ENCODE results near the gene BTBD7. TPM values are rescaled to one million over a fixed set of nuclear protein-coding genes. Genes with fewer than 3 reads are reported as not detected.
A peak's percentile ranks its signal among the peaks of the same experiment; 100 is the strongest.

Gene BTBD7
- total RNA-seq, 1 donor from 2014 or later: 81.6 TPM

DNA sequence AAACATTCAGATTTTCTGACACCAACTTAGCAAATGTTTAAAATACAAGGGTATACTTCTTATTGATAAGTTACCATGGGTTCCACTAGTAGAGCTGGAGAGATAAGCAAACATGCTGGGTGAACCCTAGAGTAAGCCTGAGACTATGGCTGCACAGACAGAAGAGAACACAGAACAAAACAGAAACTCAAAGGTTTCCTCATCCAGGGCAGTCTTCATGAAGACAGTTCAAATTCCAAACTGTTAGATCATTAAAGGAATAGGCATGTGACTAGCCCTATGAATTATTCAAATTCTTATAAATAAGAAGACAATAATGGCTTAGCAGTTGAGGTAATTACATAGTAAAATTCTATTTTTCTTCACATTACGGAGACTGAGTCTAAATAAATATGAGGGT lies 28.1 kb downstream of the BTBD7 start:
- DNase-seq (ENCODE audit: low read depth): peak; percentile 72

DNA sequence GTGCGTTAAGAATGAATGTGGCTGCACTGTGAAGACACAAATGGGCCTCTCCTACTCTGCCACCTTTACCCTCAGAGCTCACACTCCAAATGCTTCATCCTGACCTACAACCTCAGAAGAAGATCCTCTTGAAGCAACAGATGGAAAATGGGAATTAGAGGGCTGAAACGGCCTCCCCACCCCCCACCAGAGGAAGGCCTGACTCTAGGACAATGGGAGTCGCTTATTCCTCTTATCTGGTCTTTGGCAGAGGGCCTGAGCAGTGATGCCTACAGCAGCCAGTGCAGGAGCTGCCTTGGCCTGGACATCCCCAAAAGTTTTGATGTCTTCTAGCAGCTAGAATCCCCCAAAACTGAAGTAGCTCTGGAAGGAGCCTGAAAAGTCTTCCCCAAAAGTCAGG lies 29.2 kb downstream of the BTBD7 start:
- no peak for DNase-seq (ENCODE audit: low read depth)

DNA sequence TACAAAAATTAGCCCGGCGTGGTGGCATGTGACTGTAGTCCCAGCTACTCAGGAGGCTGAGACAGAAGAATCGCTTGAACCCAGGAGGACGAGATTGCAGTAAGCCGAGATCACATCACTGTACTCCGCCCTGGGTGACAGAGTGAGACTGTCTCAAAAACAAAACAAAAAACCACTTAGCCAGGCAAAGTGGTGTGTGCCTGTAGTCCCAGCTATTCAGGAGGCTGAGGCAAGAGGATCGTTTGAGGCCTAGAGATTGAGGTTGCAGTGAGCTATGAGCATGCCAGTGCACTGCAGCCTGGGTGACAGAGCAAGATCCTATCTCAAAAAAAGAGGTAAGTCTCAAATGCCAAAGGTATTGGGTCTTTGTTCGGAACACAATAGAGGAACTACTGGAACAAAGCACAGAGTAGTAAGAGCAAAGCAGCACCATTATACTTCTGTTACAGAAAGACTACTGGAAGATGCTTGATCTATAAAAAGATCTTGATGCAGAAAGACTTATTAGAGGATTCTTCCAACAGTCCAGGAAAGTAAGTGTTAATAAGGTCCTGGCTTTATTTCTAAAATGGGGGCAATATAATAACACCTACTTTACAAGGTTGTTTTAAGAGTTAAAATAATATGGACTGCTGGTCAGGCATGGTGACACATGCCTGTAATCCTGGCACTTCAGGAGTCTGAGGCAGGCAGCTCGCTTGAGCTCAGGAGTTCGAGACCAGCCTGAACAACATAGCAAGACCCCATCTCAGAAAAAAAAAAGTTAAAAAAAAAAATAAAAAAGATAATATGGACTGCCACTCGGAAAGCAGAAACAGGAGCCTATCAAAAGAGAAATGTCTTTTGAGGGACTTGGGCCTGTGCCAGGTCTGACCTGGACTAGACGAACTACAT lies 29.9 kb downstream of the BTBD7 start:
- DNase-seq (ENCODE audit: low read depth): no peak

DNA sequence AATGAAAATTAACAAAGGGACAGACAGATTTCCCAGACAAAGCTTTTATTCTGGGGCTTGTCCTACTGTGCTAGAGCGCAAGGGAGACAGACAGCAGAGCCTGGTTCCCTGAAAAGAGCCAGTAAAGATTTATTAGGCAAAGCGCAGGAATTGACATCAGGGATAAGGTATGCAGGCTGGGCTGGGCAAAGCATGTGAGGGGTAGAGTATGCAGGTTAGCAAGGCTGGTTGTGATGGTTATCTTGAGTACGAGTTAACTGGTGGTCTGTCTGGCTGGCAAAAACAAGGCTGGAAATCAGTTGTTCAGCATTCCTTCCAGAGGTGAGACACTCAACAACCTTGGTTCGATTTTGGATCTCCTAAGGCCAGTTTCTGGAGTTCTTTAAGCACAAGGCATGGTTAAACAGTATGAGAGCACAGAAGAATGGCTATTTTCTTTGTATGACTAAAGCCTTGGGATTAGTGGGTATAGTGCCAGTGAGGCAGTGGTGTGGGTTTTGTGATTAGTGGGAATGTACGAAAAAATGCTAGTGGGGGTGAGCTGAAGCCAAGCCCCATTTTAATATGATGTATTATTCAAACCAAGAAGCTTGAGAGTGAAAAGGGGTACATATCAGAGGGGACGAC lies 30.9 kb downstream of the BTBD7 start:
- peak; percentile 84 for DNase-seq (ENCODE audit: low read depth)

DNA sequence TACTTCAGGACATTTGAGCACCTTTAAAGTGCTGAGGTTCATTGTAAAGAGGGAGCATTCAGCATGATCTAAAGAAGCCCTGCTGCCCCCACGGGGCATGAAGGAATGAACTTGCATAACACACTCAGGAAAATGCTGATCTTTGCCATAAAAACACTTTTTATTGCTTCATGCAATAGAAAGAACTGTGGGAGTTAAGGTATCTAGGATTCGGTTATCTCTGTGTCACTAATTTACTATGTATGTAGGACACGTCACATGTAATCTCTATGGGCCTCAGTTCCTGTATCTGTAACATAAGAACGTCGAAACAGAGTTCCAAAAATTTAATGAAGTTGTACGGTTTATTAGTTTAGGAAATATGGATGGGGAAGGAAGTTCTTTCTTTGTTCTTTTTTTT lies 33.0 kb downstream of the BTBD7 start:
- DNase-seq (ENCODE audit: low read depth): no peak

DNA sequence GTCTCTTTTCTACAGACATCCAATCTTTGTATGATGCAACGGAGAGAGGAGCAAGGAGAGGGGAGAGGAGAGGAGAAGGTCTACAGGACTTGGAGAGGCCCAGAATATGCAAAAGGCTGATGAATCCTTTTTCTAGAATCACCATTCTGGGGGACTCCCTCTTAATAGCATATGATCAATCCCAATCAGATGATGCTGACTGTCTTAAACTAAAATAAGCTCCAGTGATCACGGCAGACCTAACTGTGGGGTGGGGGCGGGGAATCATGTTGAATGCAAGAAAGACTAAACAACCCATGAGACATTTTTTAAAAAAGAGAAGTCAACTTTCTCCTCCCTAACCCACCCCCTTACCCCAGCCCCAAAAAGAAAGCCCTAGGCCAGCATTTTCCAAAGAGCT lies 33.4 kb downstream of the BTBD7 start:
- DNase-seq (ENCODE audit: low read depth): no peak

DNA sequence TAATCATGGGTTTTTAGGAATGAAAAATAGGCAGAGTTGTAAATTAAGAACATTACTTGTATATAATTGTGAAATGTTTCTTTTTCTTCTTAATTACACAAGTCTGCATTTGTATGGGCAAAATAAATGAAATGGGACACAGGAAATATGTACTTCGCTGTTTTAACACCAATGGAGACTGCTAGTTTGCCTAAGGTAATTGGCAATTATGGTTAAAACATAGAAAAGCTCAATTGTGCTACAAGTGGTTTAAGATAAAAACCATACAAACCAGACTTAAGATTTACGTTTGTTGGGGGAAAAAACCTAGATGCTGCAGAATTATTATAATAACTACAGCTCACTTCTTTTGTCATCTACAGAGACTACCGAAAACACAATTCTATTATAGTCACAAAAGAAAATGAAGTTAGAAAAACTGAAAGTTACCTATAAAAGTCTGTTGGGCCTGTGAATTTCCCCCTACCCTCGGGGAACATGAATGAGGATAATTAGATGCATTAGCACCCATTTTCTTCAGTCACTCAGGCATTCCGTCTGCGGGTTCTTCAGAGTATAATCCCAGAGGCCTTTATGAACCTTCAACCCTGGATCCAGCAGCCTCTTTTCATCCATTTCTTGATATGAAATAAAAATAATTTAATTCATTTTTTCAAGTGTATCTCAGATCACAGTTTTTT lies 37.2 kb downstream of the BTBD7 start:
- DNase-seq (ENCODE audit: low read depth): no peak

DNA sequence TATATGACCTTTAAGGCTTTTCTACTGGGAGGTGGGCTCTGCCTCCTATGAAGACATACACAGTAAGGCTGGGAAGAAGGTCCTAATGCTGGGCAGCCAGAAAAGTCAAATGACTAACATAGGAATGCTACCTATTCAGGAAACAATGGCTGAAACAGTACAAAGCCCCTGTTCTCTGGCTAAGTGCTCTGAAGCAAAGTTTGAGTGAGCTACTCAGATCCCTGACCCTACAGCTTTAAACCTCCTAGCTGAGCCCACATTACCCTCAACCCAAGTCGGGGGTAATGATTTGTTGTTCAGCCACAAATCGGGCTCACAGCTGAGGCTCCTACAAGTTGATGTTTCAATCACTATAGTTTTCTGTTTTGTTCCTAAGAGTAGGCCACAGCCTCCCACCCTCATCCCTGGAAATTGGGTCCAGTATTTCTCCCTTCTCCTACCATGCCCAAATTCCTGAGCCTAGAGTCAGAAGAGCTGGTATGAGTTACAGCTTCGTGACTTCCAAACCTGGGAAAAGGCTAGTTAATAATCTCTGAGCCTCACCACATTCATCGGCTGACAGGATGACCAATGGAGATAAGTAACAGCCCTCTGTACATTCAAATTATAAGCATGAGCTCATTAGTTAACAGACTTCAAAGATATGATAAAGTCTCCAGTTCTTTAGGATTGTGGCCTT lies 46.5 kb downstream of the BTBD7 start:
- peak; percentile 98 for DNase-seq (ENCODE audit: low read depth)

DNA sequence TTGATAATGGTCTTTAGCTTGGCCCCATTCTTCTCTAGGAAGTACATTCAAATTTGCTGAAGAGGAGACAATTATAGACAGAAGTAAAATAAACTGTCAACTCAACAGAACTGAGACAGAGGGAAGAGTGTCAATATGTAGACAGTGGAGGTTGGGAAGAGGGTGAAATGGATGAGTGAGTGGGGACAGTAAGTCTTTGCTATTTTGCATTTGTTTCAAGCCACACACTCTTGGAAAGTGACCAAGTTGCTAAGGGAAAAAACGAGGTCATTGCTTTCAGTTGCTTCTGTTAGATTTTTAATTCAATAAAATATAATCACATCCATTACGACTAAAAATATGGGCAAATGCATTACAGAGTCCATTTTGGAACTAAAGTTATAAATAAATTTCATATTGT lies 47.8 kb downstream of the BTBD7 start:
- DNase-seq (ENCODE audit: low read depth): peak; percentile 83

DNA sequence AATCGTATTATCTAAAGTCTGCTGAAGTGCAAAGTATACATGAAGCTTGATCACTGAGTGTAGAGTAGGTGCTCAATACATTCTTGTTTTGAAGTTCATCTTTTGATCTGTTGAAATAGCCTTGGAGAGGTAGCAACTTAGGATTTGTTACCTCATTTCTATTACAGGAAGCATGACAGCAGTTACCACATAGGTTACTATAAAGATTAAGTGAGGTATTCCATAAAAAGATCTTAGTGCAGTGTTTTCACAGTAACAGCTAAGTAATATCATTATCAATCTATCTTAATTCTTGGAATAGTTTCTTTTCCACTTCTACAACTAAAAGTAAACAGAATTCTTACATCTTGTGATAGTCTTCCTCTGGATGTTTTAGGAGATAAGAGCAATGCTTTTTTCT lies 50.9 kb downstream of the BTBD7 start:
- DNase-seq (ENCODE audit: low read depth): peak; percentile 56

DNA sequence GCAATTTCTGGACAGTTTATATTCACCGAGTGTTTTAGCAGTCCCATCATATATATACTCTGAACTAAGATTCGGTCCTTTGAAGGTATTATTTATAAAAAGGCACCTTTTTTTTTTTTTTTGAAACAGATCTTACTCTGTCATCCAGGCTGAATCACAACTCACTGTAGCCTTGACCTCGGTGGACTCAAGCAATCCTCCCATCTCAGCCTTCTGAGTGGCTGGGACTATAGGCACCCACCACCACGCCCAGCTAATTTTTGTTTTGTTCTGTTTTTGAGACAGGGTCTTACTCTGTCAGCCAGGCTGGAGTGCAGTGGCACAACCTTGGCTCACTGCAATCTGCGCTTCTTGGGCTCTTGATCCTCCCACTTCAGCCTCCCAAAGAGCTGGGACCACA lies 52.1 kb downstream of the BTBD7 start:
- no peak for DNase-seq (ENCODE audit: low read depth)

DNA sequence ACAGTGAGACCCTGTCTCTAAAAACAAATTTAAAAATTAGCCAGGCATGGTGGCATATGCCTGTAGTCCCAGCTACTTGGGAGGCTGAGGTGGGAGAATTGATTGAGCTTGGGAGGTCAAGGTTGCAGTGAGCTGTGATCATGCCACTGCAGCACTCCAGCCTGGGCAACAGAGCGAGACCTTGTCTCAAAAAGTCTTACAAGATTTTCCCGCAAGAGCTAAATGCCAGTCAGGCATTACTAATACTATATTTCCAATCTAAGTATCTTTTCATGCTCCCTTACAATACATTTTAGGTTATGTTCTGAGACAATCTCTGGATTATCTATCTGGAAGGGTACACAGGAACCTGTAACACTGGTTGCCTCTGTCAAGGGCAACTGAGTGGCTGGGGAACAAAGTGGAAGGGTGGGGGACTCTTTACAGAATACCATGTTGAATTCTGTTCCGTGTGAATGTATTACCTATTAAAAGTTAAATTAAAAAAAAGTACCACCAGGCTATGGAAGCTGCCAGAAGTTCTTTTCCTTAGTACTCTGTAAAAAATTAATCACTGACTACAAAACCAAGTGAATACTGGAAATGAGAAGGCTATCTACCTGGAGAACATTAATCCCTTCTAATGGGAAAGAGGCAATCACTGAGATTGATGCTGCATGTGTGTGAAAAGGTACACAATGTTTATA lies 56.7 kb downstream of the BTBD7 start:
- DNase-seq (ENCODE audit: low read depth): peak; percentile 90

DNA sequence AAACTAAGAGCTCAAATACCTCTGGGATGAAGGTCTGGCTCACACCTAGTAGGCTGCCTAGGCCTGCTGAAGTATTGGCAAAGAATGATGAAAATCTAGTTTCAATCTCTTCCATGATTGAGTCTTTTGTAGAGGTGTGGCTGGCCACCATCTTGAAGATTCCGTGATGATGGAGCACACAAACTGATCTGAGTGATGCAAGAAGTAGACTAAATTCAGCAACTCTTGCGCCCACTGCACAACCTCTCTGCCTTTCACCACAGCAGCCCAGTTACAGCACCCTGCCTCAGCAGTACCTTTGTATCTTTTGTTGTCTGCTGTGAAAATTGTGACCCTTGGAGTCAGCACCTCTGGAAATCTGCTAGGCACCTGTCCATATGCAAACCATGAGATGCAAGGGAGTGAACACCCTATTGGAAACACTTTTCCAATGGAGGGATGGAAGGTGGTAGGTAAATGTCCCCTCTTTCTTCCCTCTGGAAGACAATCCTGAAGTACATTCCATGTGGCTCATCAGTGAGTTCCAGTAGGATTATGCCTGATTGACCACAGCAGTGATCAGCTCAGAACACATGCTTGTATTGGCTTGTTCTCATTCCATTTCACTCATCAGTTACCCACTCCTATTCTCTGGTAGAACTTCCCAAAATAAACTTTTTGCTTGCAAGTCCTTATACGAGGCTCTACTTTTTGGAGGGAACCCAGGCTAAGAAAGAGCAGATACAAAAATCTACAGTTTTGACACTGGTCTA lies 58.6 kb downstream of the BTBD7 start:
- no peak for DNase-seq (ENCODE audit: low read depth)

DNA sequence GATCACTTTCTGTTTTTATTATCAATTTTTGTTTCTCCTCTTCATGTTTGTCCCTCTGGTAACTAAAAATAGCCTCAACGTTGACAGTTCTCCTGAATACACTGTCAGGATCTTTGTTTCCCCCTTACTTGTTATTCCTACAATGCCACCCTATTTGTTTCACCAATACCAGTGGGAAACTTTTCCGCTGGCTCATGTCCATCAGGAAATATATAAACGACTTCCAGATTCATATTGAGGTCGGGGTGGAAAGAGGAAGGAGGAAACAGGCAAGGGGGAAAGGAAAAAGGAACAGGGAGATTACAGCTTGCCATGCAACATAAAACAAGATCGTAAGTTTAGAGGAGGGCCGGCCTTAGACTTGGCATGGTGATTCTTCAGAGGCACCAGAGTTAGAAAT lies 61.7 kb downstream of the BTBD7 start:
- no peak for DNase-seq (ENCODE audit: low read depth)

DNA sequence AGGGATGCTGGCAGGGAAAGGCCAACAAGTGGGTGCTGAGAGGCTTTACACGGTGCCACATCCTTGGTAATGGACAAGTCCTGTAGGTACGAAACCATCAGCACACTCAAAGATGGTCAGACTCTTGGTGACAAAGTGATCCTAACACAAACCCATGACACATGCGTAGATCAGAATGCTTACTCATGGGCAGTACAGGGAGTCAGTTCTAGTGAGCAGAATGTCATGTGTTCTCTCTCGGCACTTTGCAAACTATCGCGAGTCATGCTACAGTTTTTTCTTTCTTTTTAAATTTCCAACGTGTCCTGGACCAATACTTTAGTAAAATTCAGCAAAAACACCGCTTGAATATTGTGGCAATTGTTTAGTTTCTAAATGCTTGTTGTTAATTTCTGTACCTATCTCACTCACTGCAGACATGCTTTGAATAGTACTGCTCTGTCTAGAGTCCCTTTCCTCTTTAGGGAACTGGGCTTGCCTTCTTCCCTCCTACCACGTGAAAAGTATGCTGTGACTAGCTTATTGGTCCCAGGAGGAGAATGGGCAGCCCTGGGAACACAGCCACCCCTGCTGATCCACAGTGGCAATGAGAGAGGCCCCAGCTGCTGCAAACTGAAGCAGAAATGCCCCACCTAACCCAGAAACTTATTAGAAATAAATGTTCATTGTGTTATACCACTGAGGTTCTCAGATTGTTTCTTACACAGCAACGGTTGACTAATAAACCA lies 63.3 kb downstream of the BTBD7 start:
- DNase-seq (ENCODE audit: low read depth): peak; percentile 74

DNA sequence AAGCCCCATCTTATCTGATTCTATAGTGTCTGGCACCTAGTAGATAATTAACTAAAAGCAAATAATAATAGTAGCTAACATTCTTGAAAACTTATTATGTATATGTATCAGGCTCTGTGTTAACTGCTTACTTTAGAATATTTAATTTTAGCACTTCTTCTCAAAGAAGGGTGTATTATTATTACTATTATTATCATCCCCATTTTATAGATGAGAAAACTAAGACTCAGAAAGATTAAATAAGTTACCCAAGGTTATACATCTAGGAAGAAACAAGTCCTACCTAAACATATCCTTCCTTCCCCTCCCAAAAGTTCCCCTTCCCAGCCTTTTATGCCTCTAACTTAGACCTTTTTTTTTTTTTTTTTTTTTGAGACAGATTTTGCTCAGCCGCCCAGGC lies 64.4 kb downstream of the BTBD7 start:
- DNase-seq (ENCODE audit: low read depth): no peak

DNA sequence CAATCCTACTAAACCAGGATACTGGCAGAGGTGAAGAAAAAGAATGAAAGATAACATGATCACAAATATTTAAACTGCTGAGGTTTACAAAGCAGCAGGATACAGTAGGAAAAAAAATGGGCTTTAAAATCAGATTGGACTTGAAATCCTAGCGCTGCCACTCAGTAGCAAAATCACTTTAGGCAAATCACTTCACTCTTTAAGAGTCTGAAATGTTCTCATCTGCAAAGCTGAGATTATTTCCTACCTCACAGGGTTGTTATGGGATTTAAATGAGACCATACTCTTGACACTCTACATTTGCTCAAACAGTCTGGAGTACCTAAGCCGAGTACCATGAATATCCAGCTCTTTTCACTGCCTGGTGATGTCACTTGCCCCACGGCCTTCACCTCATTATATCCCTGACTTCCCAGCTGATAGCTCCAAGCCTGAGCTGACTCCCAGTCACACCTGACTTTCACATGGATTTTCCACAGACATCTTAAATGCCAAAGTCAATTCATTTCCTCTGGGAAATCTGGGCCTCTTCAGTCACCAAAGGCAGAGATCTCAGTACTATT lies 65.6 kb downstream of the BTBD7 start:
- DNase-seq (ENCODE audit: low read depth): no peak

DNA sequence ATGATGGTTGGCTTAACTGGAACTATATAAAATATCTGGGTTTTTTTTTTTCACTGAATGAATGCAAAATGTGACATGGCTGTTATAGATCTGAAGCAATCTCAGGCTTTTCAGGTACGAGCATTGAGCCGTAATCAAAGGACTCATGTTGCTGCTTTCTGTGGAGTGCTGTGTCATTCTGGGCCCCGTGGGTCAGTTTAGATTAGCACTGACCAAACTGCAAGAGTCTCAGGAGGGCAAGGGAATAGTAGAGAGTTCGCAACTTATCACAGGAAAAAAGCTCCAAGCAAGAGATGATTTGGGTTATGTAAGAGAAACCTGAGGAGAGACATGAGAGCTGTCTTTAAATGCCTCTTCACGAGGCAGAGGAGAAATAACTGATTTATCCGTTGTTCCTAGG lies 66.7 kb downstream of the BTBD7 start:
- DNase-seq (ENCODE audit: low read depth): no peak

DNA sequence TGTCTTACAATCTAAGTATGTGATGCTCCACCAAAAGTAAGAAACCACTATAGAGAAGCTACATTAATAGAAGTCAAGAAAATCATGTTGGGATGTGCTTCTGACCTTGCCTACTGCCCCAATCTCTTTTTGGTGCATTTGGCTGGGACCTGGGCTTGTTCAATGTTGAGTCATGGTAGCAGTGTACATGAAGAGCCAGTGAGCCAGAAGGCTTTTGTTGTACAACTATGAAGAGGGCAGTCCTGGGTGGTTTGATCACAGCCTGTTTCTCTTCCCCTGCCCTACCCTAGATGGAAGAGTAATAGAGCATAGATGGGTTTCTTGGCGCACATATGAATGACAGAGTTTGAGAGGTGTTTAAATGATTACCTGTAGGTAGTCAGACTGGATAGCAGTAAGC lies 69.4 kb downstream of the BTBD7 start:
- DNase-seq (ENCODE audit: low read depth): peak; percentile 35

DNA sequence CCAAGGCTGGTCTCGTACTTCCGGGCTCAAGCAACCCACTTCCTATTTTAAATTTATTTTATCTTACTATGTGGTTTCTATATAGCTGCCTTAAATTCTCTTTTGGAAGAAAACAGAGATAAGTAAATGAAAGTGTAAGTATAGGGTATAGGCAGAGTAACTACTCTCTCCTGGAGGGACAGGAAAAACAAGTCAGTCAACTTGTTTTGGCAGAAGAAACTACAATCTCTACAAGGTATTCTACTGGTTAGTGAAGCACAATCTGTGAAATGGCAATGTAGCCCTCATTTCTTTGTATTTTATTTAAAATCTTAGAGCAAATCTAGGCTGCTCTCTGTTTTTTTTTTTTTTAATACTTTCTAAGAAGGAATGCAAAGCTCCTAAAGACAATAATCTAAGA lies 70.4 kb downstream of the BTBD7 start:
- DNase-seq (ENCODE audit: low read depth): no peak

Data from renal cortical epithelial cell (primary cell).